ENCODE measurements around the gene PRICKLE4. TPM values are rescaled to one million over a fixed set of nuclear protein-coding genes. Genes with fewer than 3 reads are reported as not detected.

PRICKLE4 gene
- total RNA-seq, 1 experiment from 2014 or later: 0.41 TPM

DNA sequence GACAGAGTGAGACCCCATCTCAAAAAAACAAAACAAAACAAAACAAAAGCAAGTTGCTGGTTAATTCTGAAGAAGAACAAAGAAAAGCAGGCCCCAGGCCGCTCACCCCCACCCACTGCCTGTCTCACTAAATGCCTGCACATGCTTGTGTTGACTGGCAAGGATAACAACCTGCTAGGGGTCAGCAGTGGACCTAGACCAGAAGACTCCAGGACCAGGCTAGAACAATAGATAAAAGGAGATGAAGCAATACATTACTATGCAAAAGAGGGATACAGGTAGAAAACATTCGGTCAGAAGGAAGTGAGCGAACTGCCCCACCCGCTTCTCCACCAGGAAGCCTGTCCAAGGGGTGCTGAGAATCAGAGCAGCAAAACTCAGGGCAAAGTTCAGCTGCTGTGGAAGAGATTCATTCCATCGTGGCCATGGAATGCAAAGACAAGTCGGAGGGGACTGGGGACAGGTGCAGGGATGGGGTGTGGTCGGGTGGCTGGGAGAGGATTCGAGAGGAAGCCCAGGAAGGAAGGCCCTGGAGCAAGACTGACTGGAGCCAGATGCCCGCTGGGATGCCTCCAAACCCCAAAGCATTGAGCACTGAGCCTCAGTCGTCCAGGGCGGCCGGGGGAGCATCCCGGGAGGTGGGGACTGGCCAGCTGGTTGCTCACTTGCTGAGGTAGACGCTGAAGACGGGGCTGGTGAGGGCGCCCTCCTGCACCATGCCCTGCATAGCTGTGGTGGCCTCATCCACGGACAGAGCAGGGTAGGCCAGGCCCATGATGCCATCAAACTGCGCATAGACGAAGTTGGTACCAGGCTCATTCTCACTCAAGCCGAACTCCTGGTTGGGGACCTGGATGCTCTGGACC is 38.7 kb upstream of the PRICKLE4 start:
- no peaks in the 10 kb centered on the region for H3K9me3 ChIP-seq (ENCODE audit: low read length)
- no peaks in the 10 kb centered on the region for H3K9me2 ChIP-seq (replicated peaks; ENCODE audit: insufficient read depth, low read length)
- H3K27ac ChIP-seq (ENCODE audit: low read length): no peak overlapping the region
- H3K36me3 ChIP-seq (ENCODE audit: insufficient read depth, low read length): no peaks in the 10 kb centered on the region
- H2AFZ ChIP-seq (ENCODE audit: low read length): no peak overlapping the region
- no peak for DNase-seq
- H3K79me2 ChIP-seq (ENCODE audit: low read length): no peaks in the 10 kb centered on the region
- no peaks in the 10 kb centered on the region for H3K4me1 ChIP-seq (ENCODE audit: low read length)
- no peak overlapping the region for H3K9ac ChIP-seq (ENCODE audit: low read length)
- no peaks in the 10 kb centered on the region for H3K27me3 ChIP-seq (ENCODE audit: low read length)
- no peak overlapping the region for H3K4me3 ChIP-seq (ENCODE audit: low read length)
- H3K4me2 ChIP-seq (ENCODE audit: low read depth, low read length, poor library complexity, severe bottlenecking): no peak overlapping the region
- H4K20me1 ChIP-seq (ENCODE audit: insufficient read depth, low read depth, low read length): no peaks in the 10 kb centered on the region

DNA sequence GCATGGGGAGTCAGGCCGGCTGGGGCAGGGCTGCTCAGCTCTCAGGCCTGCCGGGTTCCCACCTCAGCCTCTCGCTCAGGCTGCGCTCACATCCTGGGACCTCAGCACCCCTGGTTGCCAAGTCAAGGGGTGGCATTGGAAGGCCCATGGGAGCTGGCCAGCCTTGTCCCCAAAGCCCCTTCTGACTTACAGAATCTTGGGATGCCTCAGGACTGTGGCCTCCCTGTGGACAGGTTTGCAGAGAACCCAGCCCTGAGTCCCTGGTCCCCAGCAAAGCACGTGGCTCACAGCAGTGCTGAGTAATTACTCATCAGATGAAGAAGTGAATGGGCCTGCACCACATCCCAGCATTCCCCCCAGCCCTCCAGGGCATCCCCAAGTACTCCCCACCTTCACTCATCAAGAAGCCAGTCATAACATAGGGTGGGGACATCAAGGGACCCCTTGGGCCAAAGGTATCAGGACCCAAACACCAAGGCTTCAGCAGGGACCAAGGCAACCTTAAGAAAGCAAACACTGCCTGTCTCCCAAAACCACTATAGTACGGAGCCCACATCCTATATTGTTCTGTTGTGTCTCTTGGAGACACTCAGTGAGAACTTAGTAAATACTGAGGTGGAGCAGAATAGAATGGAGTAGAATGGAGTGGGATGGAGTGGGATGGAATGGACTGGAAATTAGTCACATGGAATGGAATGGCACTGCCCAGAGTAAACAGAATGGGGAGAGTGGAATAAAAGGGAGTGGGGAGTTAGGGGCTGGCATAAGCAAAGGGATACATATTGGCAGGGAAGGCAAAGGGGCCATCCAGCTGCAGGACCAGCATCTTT is 37.0 kb upstream of the PRICKLE4 start:
- no peak overlapping the region for H3K4me2 ChIP-seq (ENCODE audit: low read depth, low read length, poor library complexity, severe bottlenecking)
- H3K9me2 ChIP-seq (replicated peaks; ENCODE audit: insufficient read depth, low read length): no peaks in the 10 kb centered on the region
- no peaks in the 10 kb centered on the region for H3K79me2 ChIP-seq (ENCODE audit: low read length)
- H3K4me3 ChIP-seq (ENCODE audit: low read length): no peak overlapping the region
- no peaks in the 10 kb centered on the region for H3K9me3 ChIP-seq (ENCODE audit: low read length)
- H3K27ac ChIP-seq (ENCODE audit: low read length): no peak overlapping the region
- no peak for DNase-seq
- H3K4me1 ChIP-seq (ENCODE audit: low read length): no peaks in the 10 kb centered on the region
- H3K27me3 ChIP-seq (ENCODE audit: low read length): no peaks in the 10 kb centered on the region
- H2AFZ ChIP-seq (ENCODE audit: low read length): no peak overlapping the region
- H3K36me3 ChIP-seq (ENCODE audit: insufficient read depth, low read length): no peaks in the 10 kb centered on the region
- H4K20me1 ChIP-seq (ENCODE audit: insufficient read depth, low read depth, low read length): no peaks in the 10 kb centered on the region
- H3K9ac ChIP-seq (ENCODE audit: low read length): no peak overlapping the region

GRCh38 chr6:41744236-41744787 is 36.3 kb upstream of the PRICKLE4 start:
- H3K27ac ChIP-seq (ENCODE audit: low read length): no peak overlapping the region
- no peaks in the 10 kb centered on the region for H3K36me3 ChIP-seq (ENCODE audit: insufficient read depth, low read length)
- no peaks in the 10 kb centered on the region for H3K9me2 ChIP-seq (replicated peaks; ENCODE audit: insufficient read depth, low read length)
- H3K9me3 ChIP-seq (ENCODE audit: low read length): no peaks in the 10 kb centered on the region
- no peak overlapping the region for H3K4me3 ChIP-seq (ENCODE audit: low read length)
- no peak overlapping the region for H3K9ac ChIP-seq (ENCODE audit: low read length)
- no peak overlapping the region for H2AFZ ChIP-seq (ENCODE audit: low read length)
- H4K20me1 ChIP-seq (ENCODE audit: insufficient read depth, low read depth, low read length): no peaks in the 10 kb centered on the region
- H3K79me2 ChIP-seq (ENCODE audit: low read length): no peaks in the 10 kb centered on the region
- DNase-seq: no peak
- H3K4me1 ChIP-seq (ENCODE audit: low read length): no peaks in the 10 kb centered on the region
- H3K4me2 ChIP-seq (ENCODE audit: low read depth, low read length, poor library complexity, severe bottlenecking): no peak overlapping the region
- H3K27me3 ChIP-seq (ENCODE audit: low read length): no peaks in the 10 kb centered on the region

- Histone ChIP-seq H3K79me2 (ENCODE audit: low read length) (no peaks in the 10 kb centered on the region), H3K4me1 (ENCODE audit: low read length) (no peaks in the 10 kb centered on the region), H3K9me3 (ENCODE audit: low read length) (no peaks in the 10 kb centered on the region), H4K20me1 (ENCODE audit: insufficient read depth, low read depth, low read length) (no peaks in the 10 kb centered on the region), H2AFZ (ENCODE audit: low read length) (no peak overlapping the region), H3K4me2 (ENCODE audit: low read depth, low read length, poor library complexity, severe bottlenecking) (no peak overlapping the region), H3K9me2 (replicated peaks; ENCODE audit: insufficient read depth, low read length) (no peaks in the 10 kb centered on the region), H3K27ac (ENCODE audit: low read length) (no peak overlapping the region), H3K27me3 (ENCODE audit: low read length) (no peaks in the 10 kb centered on the region), H3K4me3 (ENCODE audit: low read length) (no peak overlapping the region), H3K36me3 (ENCODE audit: insufficient read depth, low read length) (no peaks in the 10 kb centered on the region), H3K9ac (ENCODE audit: low read length) (no peak overlapping the region)
- DNase-seq: no peak
Measured at GRCh38 chr6:41746107-41746506, 34.5 kb upstream of the PRICKLE4 start.

DNA sequence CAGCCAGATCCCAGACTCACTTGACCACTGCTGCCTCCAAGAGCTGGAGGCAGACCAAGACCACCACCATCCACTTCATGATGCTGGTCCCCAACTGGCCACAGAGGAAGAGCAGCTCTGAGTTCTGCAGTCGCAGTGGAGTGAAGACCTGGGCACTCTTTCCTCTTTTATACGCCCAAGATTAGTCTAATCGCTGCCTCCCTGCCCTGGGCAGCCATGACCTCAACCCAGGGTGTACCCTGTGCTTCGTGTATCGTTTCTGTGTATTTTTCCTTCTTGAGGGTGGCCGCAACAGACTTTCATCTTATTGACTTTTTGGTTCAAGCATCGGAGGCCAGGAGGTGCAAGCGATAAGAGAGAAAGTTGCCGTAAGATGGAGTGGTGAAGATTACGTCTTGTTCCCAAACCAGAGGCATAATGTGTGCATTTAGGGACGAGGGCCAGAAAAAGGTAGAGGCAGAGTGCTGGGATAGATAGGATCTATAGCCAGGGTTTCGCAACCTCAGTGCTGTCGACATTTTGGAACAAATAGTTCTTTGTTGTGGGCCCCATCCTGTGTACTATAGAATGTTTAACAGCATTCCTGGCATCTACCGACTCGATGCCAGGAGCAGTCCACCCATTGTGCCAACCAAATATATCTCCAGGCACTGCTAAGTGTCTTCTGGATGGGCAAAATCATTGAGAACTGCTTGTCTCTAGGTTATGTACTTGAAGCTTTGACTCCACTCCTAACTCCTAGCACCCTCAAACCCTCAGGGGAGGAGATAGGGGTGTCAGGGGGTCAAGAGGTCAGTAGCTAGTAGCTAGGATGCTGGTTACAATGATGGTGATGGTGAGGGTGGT is 33.1 kb upstream of the PRICKLE4 start, which contains the start of gene PGC:
TSS of gene PGC (minus strand) at position 142 of the 846 bp plus-strand sequence. CDS start at position 79, 63 bp downstream.
- no peaks in the 10 kb centered on the region for H3K9me3 ChIP-seq (ENCODE audit: low read length)
- H3K4me2 ChIP-seq (ENCODE audit: low read depth, low read length, poor library complexity, severe bottlenecking): no peak within 1 kb of the TSS
- H3K4me3 ChIP-seq (ENCODE audit: low read length): no peak within 1 kb of the TSS
- no peak within 1 kb of the TSS for H3K27ac ChIP-seq (ENCODE audit: low read length)
- H3K4me1 ChIP-seq (ENCODE audit: low read length): no peaks in the 10 kb centered on the region
- no peak for DNase-seq
- H4K20me1 ChIP-seq (ENCODE audit: insufficient read depth, low read depth, low read length): no peaks in the 10 kb centered on the region
- H2AFZ ChIP-seq (ENCODE audit: low read length): no peak within 1 kb of the TSS
- H3K27me3 ChIP-seq (ENCODE audit: low read length): no peaks in the 10 kb centered on the region
- no peaks in the 10 kb centered on the region for H3K79me2 ChIP-seq (ENCODE audit: low read length)
- H3K9me2 ChIP-seq (replicated peaks; ENCODE audit: insufficient read depth, low read length): no peaks in the 10 kb centered on the region
- H3K9ac ChIP-seq (ENCODE audit: low read length): no peak within 1 kb of the TSS
- H3K36me3 ChIP-seq (ENCODE audit: insufficient read depth, low read length): no peaks in the 10 kb centered on the region

DNA sequence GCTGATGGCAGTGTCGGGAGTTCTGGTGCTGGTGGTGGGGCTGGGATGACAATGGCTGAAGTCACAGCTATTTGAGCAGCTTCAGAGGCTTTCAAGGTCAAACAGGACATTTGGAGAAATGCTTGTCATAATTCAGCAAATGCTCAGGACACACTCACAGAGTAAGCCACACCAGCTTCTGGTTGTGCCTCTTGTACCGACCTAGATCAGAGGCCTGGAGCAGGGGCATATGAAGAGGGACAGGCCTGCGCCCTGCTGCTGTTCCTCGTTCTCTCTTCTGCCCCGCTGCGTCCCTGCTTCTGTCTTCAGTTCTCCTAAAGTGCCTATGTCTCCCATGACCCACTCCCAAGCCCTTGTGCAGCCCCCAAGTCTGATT is 32.5 kb upstream of the PRICKLE4 start:
- no peak overlapping the region for H3K27ac ChIP-seq (ENCODE audit: low read length)
- no peaks in the 10 kb centered on the region for H3K36me3 ChIP-seq (ENCODE audit: insufficient read depth, low read length)
- H4K20me1 ChIP-seq (ENCODE audit: insufficient read depth, low read depth, low read length): no peaks in the 10 kb centered on the region
- DNase-seq: no peak
- no peak overlapping the region for H3K9ac ChIP-seq (ENCODE audit: low read length)
- no peak overlapping the region for H3K4me3 ChIP-seq (ENCODE audit: low read length)
- H3K9me3 ChIP-seq (ENCODE audit: low read length): no peaks in the 10 kb centered on the region
- no peaks in the 10 kb centered on the region for H3K9me2 ChIP-seq (replicated peaks; ENCODE audit: insufficient read depth, low read length)
- no peak overlapping the region for H2AFZ ChIP-seq (ENCODE audit: low read length)
- H3K27me3 ChIP-seq (ENCODE audit: low read length): no peaks in the 10 kb centered on the region
- H3K4me1 ChIP-seq (ENCODE audit: low read length): no peaks in the 10 kb centered on the region
- H3K4me2 ChIP-seq (ENCODE audit: low read depth, low read length, poor library complexity, severe bottlenecking): no peak overlapping the region
- H3K79me2 ChIP-seq (ENCODE audit: low read length): no peaks in the 10 kb centered on the region

DNA sequence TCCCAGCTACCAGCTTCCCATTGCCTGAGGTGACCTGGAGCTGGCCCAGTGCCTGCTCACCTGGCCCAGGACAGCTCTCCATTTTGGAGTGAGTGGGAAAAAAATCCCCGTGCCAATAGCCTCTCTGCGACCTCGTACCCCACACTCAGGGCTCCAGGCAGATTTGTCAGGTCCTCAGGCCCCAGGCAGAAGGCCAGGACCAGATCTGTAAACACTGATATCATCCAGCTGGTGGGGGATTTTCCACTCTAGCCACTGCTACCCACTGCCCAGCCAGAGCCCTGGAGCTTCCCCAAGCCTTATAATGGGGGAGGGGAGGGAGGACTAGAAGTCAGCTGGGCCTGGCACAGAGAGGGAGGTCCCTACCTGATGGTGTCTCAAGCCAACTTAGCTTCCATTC is 32.0 kb upstream of the PRICKLE4 start:
- no peak for DNase-seq
- no peak overlapping the region for H3K4me2 ChIP-seq (ENCODE audit: low read depth, low read length, poor library complexity, severe bottlenecking)
- no peak overlapping the region for H3K4me3 ChIP-seq (ENCODE audit: low read length)
- no peaks in the 10 kb centered on the region for H3K9me2 ChIP-seq (replicated peaks; ENCODE audit: insufficient read depth, low read length)
- H3K79me2 ChIP-seq (ENCODE audit: low read length): no peaks in the 10 kb centered on the region
- no peak overlapping the region for H2AFZ ChIP-seq (ENCODE audit: low read length)
- no peaks in the 10 kb centered on the region for H3K36me3 ChIP-seq (ENCODE audit: insufficient read depth, low read length)
- no peaks in the 10 kb centered on the region for H3K9me3 ChIP-seq (ENCODE audit: low read length)
- no peak overlapping the region for H3K27ac ChIP-seq (ENCODE audit: low read length)
- no peaks in the 10 kb centered on the region for H4K20me1 ChIP-seq (ENCODE audit: insufficient read depth, low read depth, low read length)
- H3K27me3 ChIP-seq (ENCODE audit: low read length): no peaks in the 10 kb centered on the region
- no peaks in the 10 kb centered on the region for H3K4me1 ChIP-seq (ENCODE audit: low read length)
- H3K9ac ChIP-seq (ENCODE audit: low read length): no peak overlapping the region

Measured in Karpas-422 (cell line).